H1 (cell line): ENCODE measurements around the gene MEF2A. TPM values are rescaled to one million over a fixed set of nuclear protein-coding genes. Genes with fewer than 3 reads are reported as not detected.

Experiments used
- POLR2AphosphoS5 ChIP-seq: IDR thresholded peaks from 2 replicates; pipeline ENCODE4 v1.6.1; 2011; ENCODE audit warnings: low read depth, low read length
- polyA plus RNA-seq, 7 experiments: library from polyadenylated mRNA; depleted of rRNA in 3 of 7; stranded (reverse) in 5 of 7; unstranded in 2 of 7; fragments of >200 nt in 5 of 7; fragments of 200-250 nt in 2 of 7; gene quantifications; 1 replicate in 5 of 7; 2 replicates in 1 of 7; 4 replicates in 1 of 7; pipeline versions ENCODE4 v1.2.1 to v1.2.3, GENCODE V29; 2011 to 2013; ENCODE audit warnings: missing spikeins in 2 of 7, mixed read lengths in 2 of 7
- total RNA-seq: library from RNA; stranded (reverse); fragmentation: NEBNext Ultra II Directional; extraction: Animal tissue kit (Norgen Biotek cat#: 25700); gene quantifications from 2 replicates; pipeline ENCODE4 v1.2.1, GENCODE V29; 2021

MEF2A gene
- total and polyA plus RNA-seq, 2 of the 8 experiments (the other 6 are each of a cell fraction or from before 2014, with no cell fraction given): 15.6 to 22.5 TPM

DNA sequence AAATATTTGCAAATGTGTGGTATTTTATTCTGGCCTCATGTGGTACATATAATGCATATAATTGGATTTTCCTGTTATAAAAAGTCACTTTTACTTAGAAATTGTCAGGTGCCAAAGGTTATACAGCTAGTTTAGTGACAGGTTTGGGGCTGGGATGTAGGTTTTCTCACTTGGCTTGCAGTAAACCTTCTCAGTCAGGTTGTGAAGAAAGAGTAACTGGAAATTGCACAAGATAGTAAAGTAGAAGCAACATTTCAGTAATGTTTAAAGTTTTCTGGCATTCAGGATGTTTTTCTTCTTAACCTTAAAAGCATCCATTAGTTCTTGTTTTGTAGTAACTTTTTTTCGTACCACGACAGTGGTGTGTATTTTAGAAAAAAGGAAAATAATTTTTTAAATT lies 53.9 kb downstream of the MEF2A start (continued):
- no peak for TF ChIP-seq POLR2AphosphoS5
